DMS53 treated with DMSO at 0.1 percent for 48 hours (cell line): ENCODE results near the gene PCDHGA1.
A peak's percentile ranks its signal among the peaks of the same experiment; 100 is the strongest.
"Not testable (repeated sequence)": the region's sequence is repeated elsewhere in the genome, so short reads cannot be mapped to it uniquely, and the experiment has no call there.

Experiments used
- DNase-seq: peaks from one replicate; lab custom pipeline; 2025; ENCODE audit not compliant: unreplicated experiment; lab: John Stamatoyannopoulos, UW

Gene PCDHGA1

GRCh38 chr5:141409598-141410306, 79.4 kb downstream of the PCDHGA1 start:
- DNase-seq = no peak

GRCh38 chr5:141411575-141411974, 81.3 kb downstream of the PCDHGA1 start:
- no peak for DNase-seq

GRCh38 chr5:141412854-141413539, 82.7 kb downstream of the PCDHGA1 start, which contains the start of gene PCDHGA10:
TSS of gene PCDHGA10 (plus strand) at chr5:141412987. CDS start at chr5:141413176, 189 bp downstream.
- DNase-seq = peak; percentile 49

GRCh38 chr5:141413540-141414069, 83.3 kb downstream of the PCDHGA1 start:
- no peak for DNase-seq

GRCh38 chr5:141414548-141415274, 84.4 kb downstream of the PCDHGA1 start:
- not testable (repeated sequence) for DNase-seq

GRCh38 chr5:141415275-141415618, 84.9 kb downstream of the PCDHGA1 start:
- DNase-seq = not testable (repeated sequence)

GRCh38 chr5:141417494-141418172, 87.3 kb downstream of the PCDHGA1 start, which contains the start of gene PCDHGB7:
TSS of gene PCDHGB7 (plus strand) at chr5:141417677. CDS start at chr5:141417860, 183 bp downstream.
- peak; percentile 67 for DNase-seq

GRCh38 chr5:141419074-141419880, 89.0 kb downstream of the PCDHGA1 start:
- DNase-seq = no peak

GRCh38 chr5:141420855-141421488, 90.7 kb downstream of the PCDHGA1 start, which contains the start of gene PCDHGA11:
TSS of gene PCDHGA11 (plus strand) at chr5:141421051. CDS start at chr5:141421228, 177 bp downstream.
- DNase-seq = peak; percentile 39

- no peak for DNase-seq
Observed at GRCh38 chr5:141421489-141421855, 91.2 kb downstream of the PCDHGA1 start.

GRCh38 chr5:141422742-141423291, 92.5 kb downstream of the PCDHGA1 start:
- DNase-seq = no peak

- no peak for DNase-seq
Observed at GRCh38 chr5:141427783-141428426, 97.6 kb downstream of the PCDHGA1 start.

GRCh38 chr5:141430332-141431113, 100.2 kb downstream of the PCDHGA1 start, which contains the start of gene PCDHGA12:
TSS of gene PCDHGA12 (plus strand) at chr5:141430507. CDS start at chr5:141430760, 253 bp downstream.
- no peak for DNase-seq

GRCh38 chr5:141431286-141431685, 101.0 kb downstream of the PCDHGA1 start:
- no peak for DNase-seq

GRCh38 chr5:141432308-141432707, 102.0 kb downstream of the PCDHGA1 start:
- DNase-seq = not testable (repeated sequence)

GRCh38 chr5:141432726-141433125, 102.4 kb downstream of the PCDHGA1 start:
- DNase-seq = not testable (repeated sequence)

GRCh38 chr5:141434006-141434405, 103.7 kb downstream of the PCDHGA1 start:
- no peak for DNase-seq

- no peak for DNase-seq
Observed at GRCh38 chr5:141437221-141437620, 106.9 kb downstream of the PCDHGA1 start.
